ENCODE data around the gene EIF4G3. TPM values are rescaled to one million over a fixed set of nuclear protein-coding genes. Genes with fewer than 3 reads are reported as not detected.
A peak's percentile ranks its signal among the peaks of the same experiment; 100 is the strongest.
"Not testable (repeated sequence)": the region's sequence is repeated elsewhere in the genome, so short reads cannot be mapped to it uniquely, and the experiment has no call there.

Gene EIF4G3
- total RNA-seq, 1 experiment from 2014 or later: 30.9 TPM

DNA sequence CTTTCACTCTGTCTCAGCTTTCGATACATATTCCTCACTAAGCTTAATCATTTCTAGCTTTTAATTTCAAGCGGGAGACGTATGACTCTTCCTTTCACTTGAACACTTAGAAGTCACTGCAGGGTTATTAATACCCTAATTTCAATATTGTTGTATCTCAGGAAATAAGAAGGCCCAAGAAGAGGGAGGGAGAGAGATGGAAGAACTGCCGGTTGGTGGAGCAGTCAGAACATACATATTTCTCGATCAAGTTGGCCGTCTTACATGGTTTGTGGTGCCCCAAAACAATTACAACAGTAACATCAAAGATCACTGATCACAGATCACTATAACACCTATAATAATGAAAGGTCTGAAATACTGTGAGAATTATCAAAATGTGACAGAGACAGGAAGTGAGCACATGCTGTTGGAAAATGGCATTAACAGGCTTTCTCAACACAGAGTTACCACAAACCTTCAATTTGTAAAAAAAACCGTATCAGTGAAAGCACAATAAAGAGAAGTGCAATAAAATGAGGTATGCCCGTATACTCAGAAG is 244.2 kb downstream of the EIF4G3 start:
- in situ Hi-C loops (cut with HindIII; ENCODE audit: low sequenced_read_pairs): no loop called here
- no peak for DNase-seq (ENCODE audit: low spot score)

DNA sequence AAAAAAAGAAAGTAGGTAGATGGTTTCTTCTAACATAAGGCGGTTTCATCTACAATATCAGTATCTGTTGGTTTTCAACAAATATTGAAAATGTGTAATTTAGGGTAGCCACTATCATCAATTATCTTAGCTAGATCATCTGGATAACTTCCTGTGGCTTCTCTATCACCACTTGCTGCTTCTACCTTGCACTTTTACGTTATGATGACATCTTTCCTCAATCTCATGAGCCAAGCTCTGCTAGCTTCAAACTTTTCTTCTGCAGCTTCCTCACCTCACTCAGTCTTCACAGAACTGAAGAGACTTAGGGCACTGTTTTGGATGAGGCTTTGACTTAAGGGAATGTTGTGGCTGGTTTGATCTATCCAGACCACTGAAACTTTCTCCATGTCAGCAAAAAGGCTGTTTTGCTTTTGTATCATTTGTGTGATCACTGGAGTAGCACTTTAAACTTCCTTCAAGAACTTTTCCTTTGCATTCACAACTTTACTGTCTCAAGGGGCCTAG is 244.7 kb downstream of the EIF4G3 start:
- in situ Hi-C loops (cut with HindIII; ENCODE audit: low sequenced_read_pairs): no loop called here

DNA sequence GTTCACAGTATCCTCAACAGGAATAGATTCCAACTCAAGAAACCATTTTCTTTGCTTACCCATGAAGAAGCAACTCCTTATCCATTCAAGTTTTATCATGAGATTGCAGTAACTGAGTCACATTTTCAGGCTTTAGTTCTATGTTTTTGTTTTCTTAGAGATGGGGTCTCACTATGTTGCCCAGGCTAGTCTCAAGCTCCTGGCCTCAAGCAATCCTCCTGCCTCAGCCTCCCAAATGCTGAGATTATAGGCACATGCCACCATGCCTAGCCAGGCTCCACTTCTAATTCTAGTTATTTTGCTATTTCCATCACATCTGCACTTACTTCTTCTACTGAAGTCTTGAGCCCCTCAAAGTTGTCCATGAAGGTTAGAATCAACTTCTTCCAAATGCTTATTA is 246.3 kb downstream of the EIF4G3 start:
- no peak for DNase-seq (ENCODE audit: low spot score)
- in situ Hi-C loops (cut with HindIII; ENCODE audit: low sequenced_read_pairs): no loop called here

More for the DNA sequence above, 244.7 kb downstream of the EIF4G3 start:
- DNase-seq (ENCODE audit: low spot score): no peak

DNA sequence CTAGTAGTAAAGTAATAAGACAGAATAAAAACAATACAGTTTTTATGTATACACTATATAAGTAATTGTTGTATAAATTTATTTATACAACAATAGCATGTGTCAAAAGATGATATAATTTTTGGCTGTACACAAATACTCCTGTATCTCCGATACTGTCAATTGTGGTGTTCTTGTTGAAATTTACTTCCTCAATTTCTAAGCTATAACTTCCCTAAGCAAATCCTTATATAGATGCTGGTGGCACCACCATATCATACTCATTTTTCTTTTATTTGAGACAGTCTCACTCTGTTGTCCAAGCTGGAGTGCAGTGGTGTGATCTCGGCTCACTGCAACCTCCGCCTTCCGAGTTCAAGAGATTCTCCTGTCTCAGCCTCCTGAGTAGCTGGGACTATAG is 248.6 kb downstream of the EIF4G3 start:
- in situ Hi-C loops (cut with HindIII; ENCODE audit: low sequenced_read_pairs): no loop called here
- DNase-seq (ENCODE audit: low spot score): no peak

DNA sequence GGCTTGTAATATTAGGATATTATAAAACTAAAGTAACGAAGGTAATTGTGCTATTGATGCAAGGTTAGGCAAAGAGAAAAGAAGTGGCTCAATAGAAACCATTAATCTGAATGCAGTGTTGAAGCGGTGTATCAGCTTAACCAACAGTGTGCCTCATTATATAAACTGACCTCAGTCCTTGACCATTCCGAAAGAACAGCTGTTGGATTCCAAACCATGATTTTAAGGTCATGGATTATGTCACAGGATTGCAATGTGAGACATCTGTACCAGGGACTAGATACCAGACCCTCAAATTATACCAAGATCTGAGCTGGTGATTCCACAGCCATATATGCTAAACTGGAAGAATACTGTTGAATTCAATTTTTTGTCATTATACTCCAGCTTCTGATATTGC is 255.4 kb downstream of the EIF4G3 start:
- DNase-seq (ENCODE audit: low spot score): no peak
- in situ Hi-C loops (cut with HindIII; ENCODE audit: low sequenced_read_pairs): no loop called here

DNA sequence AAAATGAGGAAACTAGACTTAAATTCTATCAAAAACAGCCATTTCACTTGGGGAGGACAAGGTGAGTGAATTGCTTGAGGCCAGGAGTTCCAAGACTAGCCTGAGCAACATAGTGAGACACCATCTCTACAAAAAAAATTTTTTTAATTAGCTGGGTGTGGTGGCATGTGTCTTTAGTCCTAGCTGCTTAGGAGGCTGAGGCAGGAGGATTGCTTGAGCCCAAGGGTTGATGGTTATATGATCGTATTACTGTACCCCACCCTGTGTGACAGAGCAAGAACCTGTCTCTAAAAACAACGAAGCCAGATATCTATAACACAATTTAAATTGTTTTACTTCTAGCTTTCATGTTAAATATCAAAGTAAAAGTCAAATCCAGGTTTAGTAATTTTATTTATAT is 263.5 kb downstream of the EIF4G3 start:
- in situ Hi-C loops (cut with HindIII; ENCODE audit: low sequenced_read_pairs): no loop called here
- DNase-seq (ENCODE audit: low spot score): no peak

DNA sequence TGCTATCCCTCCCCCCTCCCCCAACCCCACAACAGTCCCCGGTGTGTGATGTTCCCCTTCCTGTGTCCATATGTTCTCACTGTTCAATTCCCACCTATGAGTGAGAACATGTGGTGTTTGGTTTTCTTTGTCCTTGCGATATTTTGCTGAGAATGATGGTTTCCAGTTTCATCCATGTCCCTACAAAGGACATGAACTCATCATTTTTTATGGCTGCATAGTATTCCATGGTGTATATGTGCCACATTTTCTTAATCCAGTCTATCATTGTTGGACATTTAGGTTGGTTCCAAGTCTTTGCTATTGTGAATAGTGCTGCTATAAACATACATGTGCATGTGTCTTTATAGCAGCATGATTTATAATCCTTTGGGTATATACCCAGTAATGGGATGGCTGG is 269.2 kb downstream of the EIF4G3 start:
- in situ Hi-C loops (cut with HindIII; ENCODE audit: low sequenced_read_pairs); DNase-seq (ENCODE audit: low spot score): not testable (repeated sequence)

DNA sequence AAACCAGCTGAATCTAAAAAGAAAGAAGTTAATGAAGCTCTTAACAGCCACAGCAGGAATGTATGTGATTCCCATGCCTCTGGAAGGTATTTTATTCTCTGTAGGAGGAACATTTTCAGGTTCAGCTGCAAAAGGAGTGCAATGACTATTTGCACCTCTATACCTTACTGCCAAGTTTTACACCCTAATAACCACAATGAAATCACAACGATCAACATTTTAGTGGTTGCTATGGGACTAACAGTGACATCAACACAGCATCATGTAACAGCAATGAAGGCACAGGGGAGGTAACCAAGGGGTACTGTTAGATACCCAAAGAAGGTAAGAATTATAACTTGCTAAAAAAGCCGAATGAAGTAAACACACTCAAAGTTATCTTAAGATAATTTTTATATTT is 273.3 kb downstream of the EIF4G3 start:
- DNase-seq (ENCODE audit: low spot score): no peak
- in situ Hi-C loops (cut with HindIII; ENCODE audit: low sequenced_read_pairs): no loop called here

DNA sequence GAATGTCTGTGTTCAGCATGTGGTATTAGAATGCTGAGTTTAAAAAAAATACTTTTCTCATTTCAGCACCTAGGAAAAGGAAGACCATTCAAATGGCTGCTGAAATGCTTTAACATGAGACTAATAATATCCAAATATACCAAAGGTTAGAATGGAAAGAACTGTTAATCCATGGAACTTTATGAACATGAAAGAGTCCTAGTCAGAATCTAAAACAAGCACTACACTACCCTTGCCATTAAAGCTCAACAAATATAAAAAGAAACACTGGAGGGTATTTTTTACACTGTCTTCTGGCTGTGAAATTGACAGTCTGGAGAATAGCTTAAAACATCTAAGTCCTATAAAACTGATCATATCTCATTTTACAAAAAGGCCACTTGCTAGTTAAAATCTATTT is 276.6 kb downstream of the EIF4G3 start:
- in situ Hi-C loops (cut with HindIII; ENCODE audit: low sequenced_read_pairs): no loop called here
- no peak for DNase-seq (ENCODE audit: low spot score)

DNA sequence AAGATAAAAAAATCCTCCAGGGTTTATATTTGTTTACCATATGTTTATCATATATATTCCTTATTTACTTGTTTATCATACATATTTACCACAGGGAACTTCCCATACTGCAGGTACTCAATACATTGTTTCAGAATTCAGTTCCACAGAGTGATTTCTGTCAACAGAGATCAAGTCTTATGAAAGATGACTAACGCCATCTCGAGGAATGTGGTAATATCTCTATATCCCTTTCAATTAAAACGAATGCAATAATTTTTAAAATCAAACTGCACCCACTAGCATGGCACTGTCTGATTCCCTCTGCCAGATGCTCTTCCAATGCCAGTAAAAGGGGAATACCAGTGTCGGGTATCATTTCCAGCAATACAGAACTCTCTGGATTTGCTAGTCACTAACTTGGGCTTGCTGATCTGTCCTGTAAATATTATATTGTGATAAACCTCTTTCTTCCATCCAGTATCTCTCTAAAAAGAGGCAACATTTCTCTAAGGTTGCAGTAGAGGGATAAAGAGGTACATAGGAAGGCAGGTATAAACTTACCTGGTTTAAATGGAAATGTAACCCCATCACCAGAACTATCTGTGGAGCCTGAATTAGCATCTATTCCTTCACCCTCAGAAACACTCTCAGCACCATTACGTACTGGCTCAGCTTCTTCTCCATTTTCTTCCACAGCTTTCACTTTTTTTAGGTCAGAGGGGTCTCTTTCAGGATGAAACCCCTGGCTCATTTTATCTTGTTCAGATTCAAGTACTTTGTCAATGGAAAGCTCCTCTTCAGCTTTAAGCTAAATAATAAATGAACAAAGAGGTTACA is 277.3 kb downstream of the EIF4G3 start:
- DNase-seq (ENCODE audit: low spot score): no peak

DNA sequence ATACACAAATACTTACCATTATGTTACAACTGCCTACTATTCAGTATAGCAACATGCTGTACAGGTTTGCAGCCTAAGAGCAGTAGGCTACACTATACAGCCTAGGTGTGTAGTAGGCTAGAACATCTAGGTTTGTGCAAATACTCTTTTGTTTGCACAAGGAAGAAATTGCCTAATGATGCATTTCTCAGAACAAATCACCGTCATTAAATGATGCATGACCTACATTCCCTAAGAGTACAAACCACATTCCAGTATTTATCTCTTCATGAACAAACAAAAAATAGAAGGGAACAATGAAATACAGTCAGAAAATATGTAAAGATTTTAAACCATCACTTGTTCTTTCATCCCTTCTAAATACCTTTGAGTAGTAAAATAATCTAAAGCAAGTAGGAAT is 279.9 kb downstream of the EIF4G3 start:
- peak; percentile 5 for DNase-seq (ENCODE audit: low spot score)
- in situ Hi-C loops (cut with HindIII; ENCODE audit: low sequenced_read_pairs): no loop called here

More for the DNA sequence above, 277.3 kb downstream of the EIF4G3 start:
- in situ Hi-C loops (cut with HindIII; ENCODE audit: low sequenced_read_pairs): no loop called here

DNA sequence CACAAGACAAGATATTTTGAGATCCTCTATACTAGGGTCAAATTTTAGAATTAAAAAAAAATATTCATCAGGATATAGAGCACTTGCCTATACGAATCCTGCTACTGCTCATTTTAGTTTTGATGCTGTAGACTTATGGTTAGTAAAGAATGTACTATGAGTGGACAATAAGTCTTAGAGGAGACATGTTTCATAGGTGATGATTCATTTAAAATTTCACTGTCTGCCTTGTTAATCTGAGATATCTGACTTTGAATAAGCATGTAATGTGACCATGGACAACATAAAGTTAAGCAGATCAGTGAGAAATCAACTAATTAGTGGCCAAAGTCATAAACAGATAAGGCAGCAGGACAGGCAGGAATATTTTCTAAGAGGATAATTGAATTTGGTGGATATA is 282.8 kb downstream of the EIF4G3 start:
- no peak for DNase-seq (ENCODE audit: low spot score)
- in situ Hi-C loops (cut with HindIII; ENCODE audit: low sequenced_read_pairs): no loop called here

DNA sequence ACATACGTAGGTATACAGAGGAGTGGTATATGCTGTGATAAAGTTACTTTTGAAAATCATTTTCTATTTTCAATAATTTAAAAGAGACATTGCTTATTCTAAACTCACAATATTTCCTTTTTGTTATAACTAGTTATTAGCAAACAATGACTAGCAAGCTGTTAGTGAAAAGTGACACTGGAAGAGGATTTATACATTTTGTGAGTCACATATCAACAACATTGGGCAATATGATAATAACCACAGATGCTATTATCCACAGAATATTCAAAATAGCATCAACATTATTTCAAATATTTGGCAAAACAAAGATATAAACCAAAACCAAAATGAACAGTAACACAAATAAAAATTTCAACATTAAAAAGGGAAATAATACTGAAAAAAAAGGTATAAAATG is 285.6 kb downstream of the EIF4G3 start:
- in situ Hi-C loops (cut with HindIII; ENCODE audit: low sequenced_read_pairs): no loop called here
- DNase-seq (ENCODE audit: low spot score): no peak

DNA sequence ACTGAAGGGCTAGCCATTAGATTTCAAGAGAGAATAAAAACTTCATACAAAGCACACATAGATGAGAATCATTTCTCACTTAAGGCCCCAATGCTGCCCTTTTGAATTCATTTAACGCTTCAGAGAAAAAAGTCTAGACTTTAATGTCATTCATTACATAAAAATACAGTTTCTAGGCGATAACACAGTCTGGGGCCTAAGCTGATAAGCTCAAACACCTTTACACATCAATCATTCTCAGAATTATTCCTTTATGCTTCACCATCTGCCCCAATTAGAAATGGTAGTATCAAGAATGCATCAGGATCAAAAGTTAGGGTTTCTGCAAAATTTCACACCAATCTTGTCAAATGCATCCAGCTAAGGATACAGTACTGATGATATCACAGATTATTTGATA is 289.5 kb downstream of the EIF4G3 start:
- DNase-seq (ENCODE audit: low spot score): no peak
- in situ Hi-C loops (cut with HindIII; ENCODE audit: low sequenced_read_pairs): no loop called here

DNA sequence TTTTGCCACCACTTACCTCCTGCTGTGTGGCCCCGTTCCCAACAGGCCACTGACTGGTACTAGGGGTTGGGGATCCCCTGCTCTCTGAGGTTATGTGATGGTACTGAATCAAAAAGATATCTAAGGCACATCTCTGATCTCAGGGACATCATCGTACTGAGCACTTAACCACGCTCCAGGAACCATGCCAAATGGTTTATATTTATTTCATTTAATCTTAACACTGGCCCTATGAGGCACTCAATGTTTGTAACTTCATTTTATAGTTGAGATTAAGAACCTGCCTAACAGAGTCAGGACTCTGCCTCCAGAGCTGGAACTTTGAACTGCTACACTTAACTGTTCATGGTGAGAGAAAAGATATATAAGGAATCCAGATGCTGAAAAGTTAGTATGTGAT is 291.6 kb downstream of the EIF4G3 start:
- no peak for DNase-seq (ENCODE audit: low spot score)
- in situ Hi-C loops (cut with HindIII; ENCODE audit: low sequenced_read_pairs): no loop called here

DNA sequence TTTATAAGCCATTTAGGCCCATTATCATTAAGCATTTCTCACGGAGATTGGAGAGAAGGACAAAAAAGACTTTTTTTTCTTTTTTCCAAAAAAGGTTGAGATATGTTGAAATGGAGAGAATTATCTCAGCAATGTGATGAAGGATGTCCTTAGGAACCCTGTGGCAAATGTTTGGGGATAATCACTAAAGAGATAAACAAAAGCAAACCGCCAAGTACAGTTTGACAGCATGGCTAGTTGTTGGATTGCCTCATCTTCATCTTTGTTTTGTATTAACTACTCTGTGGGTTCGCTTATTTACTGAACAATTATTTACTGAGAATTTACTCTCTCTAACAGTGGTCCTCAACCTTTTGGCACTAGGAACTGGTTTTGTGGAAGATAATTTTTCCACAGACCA is 292.2 kb downstream of the EIF4G3 start:
- in situ Hi-C loops (cut with HindIII; ENCODE audit: low sequenced_read_pairs): no loop called here

DNA sequence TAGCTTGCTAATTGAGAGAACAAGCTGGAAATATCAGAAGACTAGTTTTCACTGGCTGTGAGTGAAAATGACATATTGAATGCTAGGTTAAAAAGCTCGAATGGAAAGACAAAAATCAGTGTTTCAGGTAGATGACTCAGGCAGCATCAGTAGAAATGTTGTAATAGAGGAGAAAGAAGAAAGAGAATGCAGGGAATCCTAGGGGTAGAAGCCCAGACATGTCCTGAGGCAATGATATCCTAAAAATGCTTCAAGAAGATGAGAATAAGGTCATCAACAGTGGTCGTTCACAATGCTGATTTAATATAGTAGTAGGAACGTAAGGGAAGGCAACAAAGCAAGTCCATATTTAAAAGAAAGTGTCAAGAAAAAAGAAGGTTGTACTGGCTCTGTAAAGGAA is 292.9 kb downstream of the EIF4G3 start:
- in situ Hi-C loops (cut with HindIII; ENCODE audit: low sequenced_read_pairs): no loop called here
- DNase-seq (ENCODE audit: low spot score): no peak

More for the DNA sequence above, 292.2 kb downstream of the EIF4G3 start:
- no peak for DNase-seq (ENCODE audit: low spot score)

DNA sequence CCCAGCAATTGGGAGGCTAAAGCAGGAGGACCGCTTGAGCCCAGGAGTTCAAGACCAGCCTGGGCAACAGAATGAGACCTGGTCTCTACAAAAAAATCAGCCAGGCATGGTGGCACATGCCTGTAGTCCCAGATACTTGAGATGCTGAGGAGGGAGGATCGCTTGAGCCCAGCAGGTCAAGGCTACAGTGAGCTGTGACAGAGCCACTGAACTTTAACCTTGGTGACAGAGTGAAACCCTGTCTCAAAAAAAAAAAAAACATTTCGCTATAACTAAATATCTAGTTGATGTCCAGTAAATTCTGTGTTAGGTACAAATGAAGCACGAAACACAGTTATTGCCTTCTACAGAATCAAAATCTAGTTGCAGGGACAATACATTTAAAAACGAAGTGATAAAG is 293.9 kb downstream of the EIF4G3 start:
- no peak for DNase-seq (ENCODE audit: low spot score)
- in situ Hi-C loops (cut with HindIII; ENCODE audit: low sequenced_read_pairs): no loop called here

DNA sequence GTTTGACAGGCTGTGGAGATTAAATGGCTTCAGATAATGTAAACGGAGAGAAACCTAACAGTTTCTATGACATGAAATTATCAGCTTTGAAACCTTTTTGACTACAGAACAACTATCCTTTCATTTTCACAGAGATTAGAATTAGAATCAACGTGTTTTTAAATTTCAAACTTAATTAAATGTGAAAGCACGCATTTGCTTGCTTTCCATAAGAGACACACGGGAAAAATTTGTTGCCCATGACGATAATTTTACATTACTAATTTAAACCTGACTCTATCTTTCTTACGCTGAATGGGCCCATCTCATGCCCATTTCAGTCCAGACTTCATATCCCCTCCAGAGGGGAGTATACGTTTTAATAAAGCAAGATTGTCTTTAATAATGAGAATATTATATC is 297.9 kb downstream of the EIF4G3 start:
- in situ Hi-C loops (cut with HindIII; ENCODE audit: low sequenced_read_pairs): no loop called here
- no peak for DNase-seq (ENCODE audit: low spot score)

DNA sequence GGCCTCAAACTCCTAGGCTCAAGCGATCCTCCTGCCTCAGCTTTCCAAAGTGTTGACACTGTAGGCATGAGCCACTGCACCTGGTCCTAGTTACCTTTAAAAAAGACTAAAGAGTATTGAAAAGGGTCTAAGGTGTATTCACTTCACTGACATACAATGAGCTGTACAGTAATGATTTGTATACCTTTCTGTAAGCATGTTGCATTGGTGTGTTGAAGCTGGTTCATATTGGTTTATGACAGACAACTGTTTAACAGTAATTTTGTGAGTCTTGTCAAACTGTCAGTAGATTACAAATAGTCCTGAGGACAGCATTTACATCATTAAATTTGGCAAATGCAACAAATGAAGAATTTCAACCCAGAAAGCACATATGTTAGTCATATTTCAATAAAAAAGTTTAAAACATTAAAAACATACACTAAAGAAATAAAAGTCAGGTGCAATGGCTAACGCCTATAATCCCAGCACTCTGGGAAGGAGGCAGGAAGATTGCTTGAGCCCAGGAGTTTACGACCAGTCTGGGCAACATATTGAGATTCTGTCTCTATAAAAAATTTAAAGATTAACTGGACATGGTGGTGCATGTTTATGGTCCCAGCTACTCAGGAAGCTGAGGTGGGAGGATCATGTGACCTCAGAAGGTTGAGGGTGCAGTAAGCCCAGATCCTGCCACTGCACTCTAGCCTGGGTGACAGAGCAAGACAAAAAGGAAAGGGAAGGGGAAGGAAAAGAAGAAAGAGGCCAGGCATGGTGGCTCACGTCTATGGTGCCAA is 301.3 kb downstream of the EIF4G3 start:
- in situ Hi-C loops (cut with HindIII; ENCODE audit: low sequenced_read_pairs): no loop called here
- no peak for DNase-seq (ENCODE audit: low spot score)

Measured in G401 (cell line).